Measurements from ENCODE around the gene MATCAP1. TPM values are rescaled to one million over a fixed set of nuclear protein-coding genes. Genes with fewer than 3 reads are reported as not detected.

MATCAP1 gene
- total RNA-seq, 1 experiment from 2014 or later, result 51.2 TPM

- no peaks in the 10 kb centered on the region for H3K79me1 ChIP-seq (ENCODE audit: insufficient read depth, low read depth, low read length, poor library complexity, severe bottlenecking)
- no peaks in the 10 kb centered on the region for H4K20me1 ChIP-seq (ENCODE audit: control insufficient read depth, insufficient read depth, insufficient read length)
- no peak for DNase-seq
- no peak overlapping the region for H3K23ac ChIP-seq (ENCODE audit: insufficient read length, low read depth, low read length)
- no peaks in the 10 kb centered on the region for H3K79me2 ChIP-seq (ENCODE audit: insufficient read depth, low read length)
- H3K4me1 ChIP-seq (ENCODE audit: insufficient read depth, low read length), result no peaks in the 10 kb centered on the region
- H2BK5ac ChIP-seq (ENCODE audit: insufficient read length, low read length), result no peak overlapping the region
- no peak overlapping the region for H3T11ph ChIP-seq (ENCODE audit: low read length)
- no peak overlapping the region for H3K4me2 ChIP-seq (ENCODE audit: insufficient read depth, insufficient read length, low read length)
- H3K9me3 ChIP-seq (ENCODE audit: control insufficient read depth, low read depth, low read length), result no peaks in the 10 kb centered on the region
- H2BK12ac ChIP-seq (ENCODE audit: insufficient read length, low read depth, low read length), result no peak overlapping the region
- Mint-ChIP-seq H3K36me3 (ENCODE audit: insufficient read depth in 1 of 3, low read depth in 3 of 3) (no peaks in the 10 kb centered on the region), H3K27ac (no peak overlapping the region), H3K27me3 (ENCODE audit: low read depth) (peaks cover 40% of the 10 kb centered on the region), H3K4me3 (no peak overlapping the region), H3K9me3 (no peaks in the 10 kb centered on the region), H3K4me1 (peaks cover 6 to 7% of the 10 kb centered on the region in 2 experiments; a peak in 3 of 4 replicates)
- TF ChIP-seq CTCF (conservative IDR thresholded peaks at IDR 0.05), result no peak
- no peak overlapping the region for H3K4ac ChIP-seq (ENCODE audit: low read depth, low read length)
- no peak overlapping the region for H4K8ac ChIP-seq (replicated peaks; ENCODE audit: insufficient read length, low read depth, low read length)
- H4K5ac ChIP-seq (ENCODE audit: insufficient read length, low read depth, low read length), result no peak overlapping the region
- H3K9ac ChIP-seq (ENCODE audit: extremely low read depth, insufficient read length, low read length), result no peak overlapping the region
- H4K91ac ChIP-seq (ENCODE audit: insufficient read length, low read depth, low read length), result no peak overlapping the region
- no peaks in the 10 kb centered on the region for H3K23me2 ChIP-seq (ENCODE audit: insufficient read length, low read depth, low read length, poor library complexity, severe bottlenecking)
- no CpG with 5 or more reads among the region's 7 CpGs for WGBS (ENCODE audit: extremely low coverage, insufficient read length, low lambda C conversion rate)
- no peak overlapping the region for H3K56ac ChIP-seq (ENCODE audit: insufficient read length, low read depth, low read length)
- H2BK20ac ChIP-seq (ENCODE audit: low read depth, low read length, poor library complexity, severe bottlenecking), result no peak overlapping the region
- H3K27me3 ChIP-seq (ENCODE audit: insufficient read depth, low read length), result no peaks in the 10 kb centered on the region; the same call in 1 of the 2 replicates
- no peak overlapping the region for H3K14ac ChIP-seq (ENCODE audit: insufficient read depth, low read length)
- no peak overlapping the region for H3K27ac ChIP-seq (ENCODE audit: insufficient read length, low read depth, low read length)
- no peak overlapping the region for H2BK120ac ChIP-seq (ENCODE audit: low read depth, low read length, poor library complexity, severe bottlenecking)
- no peak overlapping the region for H2BK15ac ChIP-seq (ENCODE audit: low read depth, low read length)
- H3K18ac ChIP-seq (ENCODE audit: insufficient read length, low read depth, low read length), result no peak overlapping the region
- H2AK5ac ChIP-seq (ENCODE audit: insufficient read length, low read length), result no peak overlapping the region
- no peak overlapping the region for H2AFZ ChIP-seq (ENCODE audit: low read length)
These were observed 27.9 kb upstream of the MATCAP1 start for GRCh38 chr16:67211674-67212073.

All from H9 (cell line).